Brain pericyte (primary cell): Measurements from ENCODE around the gene HES1.

Experiments used
- DNase-seq: peaks from one replicate; pipeline ENCODE4 v3.0.0-alpha.2; 2012; ENCODE audit warnings: low read depth, low spot score

HES1 gene

DNA sequence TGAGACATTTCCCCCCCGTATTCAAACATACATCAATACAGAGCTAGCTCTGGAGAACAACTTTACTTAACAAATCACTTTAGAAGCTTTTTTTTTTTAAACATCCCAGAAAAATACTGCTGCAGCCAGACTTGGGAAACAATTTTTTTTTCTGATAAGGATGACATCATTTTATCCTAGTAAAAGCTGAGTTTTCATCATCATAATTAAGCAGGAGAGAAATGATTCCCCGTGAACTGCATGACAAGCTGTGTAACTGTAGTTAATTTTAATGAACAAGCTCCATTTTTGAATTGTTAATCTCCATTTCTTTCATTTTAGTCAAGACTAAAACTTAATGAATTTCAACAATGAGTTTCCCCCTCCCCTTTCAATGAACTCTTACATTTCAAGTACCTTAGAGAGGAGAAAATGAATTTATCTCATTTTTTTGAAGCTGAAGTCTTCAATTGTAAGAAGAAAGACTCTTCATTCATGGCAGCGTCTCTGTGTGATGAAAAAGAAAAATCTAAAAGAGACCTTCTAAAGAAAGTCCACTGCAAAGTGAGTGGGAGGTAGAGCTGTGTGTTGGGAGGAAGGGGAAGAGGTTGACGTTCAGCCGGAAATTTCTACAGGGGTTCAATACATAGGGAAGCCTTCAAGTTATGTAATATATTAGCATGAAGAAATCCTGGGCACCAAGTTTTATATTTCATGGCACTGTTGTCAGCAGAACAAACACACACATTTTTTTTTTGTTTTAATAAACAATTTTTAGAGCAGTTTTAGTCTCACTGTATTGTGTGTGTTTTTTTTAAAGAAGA is 31.7 kb downstream of the HES1 start:
- no peak for DNase-seq

DNA sequence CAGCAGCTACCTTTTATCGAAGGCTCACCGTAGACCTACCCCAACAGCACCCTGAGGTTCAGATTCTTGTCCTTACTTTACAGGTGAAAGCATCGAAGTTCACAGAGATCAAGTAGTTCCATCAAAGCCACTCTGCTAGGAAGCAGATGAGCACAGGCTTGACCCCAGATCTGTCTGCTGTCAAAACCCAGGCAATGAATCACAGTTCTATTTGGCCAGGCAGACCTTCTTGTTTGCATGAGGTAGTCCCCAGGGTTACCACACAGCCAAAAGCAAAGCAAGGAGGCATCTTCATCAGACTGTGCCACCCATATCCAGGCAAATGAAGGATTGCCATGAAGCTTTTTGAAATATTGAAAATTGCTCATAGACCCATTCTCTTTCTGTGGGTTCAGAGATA is 33.0 kb downstream of the HES1 start:
- no peak for DNase-seq

DNA sequence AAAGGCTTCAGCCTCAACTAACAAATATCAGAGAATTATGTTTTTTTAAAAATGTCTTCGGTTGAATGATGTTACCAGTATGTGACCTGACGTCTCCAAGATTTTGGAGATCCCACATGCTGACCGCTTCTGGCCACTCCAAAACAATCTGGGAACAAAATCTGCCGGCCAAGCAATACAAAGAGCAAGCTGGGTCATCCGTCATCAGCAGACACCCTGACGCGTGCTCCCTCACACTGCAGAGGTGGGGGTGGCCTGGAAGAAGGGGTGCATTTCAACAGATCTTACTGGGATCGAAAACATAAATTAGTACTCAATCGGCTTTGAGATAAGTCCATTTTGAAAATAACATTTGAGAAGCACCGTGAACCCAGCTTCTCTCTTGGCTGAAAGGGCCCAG is 33.6 kb downstream of the HES1 start:
- DNase-seq, result no peak

DNA sequence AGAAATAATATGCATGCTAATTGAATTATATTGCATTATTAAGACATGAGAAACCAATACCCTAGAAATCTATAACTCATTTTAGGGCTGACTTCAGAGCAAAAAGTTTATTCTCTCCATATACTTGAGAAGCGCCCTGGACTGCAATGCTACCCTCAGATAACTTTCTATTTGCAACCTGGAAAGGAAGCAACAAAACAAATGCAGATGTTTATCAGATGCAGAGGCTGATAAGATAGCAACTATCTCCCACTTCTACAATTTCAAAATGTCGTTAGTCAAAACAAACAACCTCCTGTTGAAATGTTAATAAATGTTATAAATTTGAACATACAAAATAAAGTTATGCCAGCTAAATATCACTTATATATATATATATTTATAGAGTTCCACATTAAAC is 34.8 kb downstream of the HES1 start:
- DNase-seq, result no peak

DNA sequence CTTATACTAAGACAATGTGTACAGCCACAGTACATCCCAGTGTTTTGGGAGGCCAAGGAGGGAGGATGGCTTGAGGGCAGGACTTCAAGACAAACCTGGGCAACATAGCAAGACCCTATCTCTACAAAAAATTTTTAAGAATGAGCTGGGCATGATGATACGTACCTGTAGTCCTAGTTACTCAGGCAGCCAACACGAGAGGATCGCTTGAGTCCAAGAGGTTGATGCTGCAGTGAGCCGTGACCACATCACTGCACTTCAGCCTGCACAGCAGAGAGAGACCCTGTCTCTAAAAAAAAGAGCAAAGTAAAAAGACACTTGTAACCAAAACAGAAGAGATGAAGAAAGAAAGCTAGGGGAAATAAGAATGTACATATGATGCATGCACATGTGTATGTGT is 38.5 kb downstream of the HES1 start:
- no peak for DNase-seq

DNA sequence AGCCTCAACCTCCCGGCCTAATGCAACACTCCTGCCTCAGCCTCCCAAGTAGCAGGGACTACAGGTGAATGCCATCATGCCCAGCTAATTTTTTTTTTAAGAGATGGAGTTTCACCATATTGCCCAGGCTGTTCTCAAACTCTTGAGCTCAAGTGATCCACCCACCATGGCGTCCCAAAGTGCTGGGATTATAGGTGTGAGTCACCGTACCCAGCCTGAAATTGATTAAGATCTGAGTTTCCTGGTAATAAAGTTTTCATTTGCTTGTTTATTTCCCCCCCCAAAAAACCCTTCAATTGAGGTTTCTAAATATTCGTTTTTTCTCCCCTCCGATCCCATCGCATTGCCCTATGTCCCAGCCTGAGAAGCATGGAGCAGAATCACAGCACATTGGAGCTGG is 39.0 kb downstream of the HES1 start:
- no peak for DNase-seq

DNA sequence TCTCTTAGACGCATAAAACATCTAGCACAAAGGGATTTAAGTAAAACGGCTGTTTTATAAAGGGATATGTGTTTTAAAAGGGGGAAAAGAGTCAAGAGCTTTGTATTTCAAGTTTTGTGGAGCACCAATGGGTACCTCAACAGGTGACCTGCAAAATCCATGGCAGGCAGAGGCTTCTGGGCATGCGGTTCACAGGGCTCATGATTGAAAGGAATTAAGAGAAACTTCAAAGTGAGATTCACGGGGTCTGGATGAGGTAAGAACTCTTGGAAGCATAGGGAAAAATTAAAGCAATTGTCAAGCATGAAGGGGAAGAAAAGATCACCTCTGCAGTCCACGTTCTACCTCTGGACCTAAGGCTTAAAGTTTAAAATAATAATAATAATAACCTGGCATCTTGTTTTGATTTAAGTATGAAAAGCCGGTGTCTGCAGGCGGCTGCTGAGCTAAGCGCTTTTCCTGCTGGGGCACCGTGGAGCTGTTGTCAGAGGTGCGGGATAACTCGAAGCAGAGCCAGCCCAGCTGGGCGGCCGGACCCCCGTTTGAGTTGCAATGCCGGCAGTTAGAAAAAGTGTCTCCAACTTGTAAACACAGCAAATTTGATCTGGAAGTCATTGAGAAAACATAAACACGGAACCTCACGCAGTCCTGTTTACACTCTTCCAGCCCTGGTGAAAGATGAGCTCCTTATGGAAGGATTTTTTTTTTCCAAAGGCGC is 40.5 kb downstream of the HES1 start:
- DNase-seq, result peak; percentile 12

DNA sequence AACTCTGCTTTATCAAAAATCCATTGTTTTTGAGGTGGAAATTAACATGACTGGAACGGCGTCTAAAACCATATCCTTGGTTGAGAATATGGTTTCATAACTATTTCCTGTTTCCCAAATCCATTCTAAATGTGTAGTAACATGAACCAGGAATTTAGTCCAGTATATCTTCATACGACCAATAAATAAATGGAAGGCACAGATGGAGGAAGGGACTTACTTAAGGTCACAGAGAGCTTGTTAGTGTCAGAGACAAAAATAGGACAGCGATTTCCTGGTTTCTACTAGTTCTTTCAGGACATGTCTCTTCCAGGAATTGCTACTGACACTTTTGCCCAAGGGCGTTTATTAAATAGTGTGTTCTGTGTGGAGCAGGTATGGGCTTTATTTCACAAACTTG is 41.2 kb downstream of the HES1 start:
- no peak for DNase-seq

DNA sequence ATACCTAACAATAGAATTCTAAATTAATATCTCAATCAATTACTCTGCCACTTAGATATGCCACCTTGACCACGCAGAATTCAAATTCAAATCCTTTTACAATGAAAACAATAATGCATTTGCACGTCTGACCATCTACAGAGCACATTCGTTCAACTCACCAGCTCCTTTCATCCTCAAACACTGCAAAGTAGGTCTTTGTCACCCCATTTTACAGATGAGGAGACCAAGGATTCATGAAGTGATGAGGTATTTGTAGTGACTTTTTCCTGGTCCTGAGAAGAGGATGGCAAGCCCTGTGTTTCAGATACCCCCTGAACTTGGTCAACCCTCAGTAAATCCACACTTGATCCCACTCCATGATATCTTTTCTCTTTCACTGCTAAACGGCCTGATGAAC is 42.2 kb downstream of the HES1 start:
- no peak for DNase-seq

DNA sequence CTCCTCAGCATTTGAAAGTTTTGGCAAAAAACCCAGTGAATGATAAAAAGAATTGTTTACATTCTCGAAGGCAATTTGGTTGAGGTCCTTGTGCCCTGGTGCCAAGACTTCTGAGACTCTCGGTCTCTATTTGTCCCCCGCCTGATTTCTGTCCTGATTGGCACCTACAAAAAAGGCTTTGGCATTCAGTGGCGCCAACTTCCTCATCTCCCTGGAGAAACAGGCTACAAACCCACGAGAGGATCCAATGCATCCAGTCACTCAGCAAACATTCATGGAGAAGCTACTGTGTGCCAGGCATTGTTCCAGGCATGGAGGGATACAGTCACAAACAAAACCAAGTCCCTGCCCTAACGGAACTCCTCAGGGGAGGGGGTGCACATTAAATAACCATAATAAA is 42.7 kb downstream of the HES1 start:
- no peak for DNase-seq

DNA sequence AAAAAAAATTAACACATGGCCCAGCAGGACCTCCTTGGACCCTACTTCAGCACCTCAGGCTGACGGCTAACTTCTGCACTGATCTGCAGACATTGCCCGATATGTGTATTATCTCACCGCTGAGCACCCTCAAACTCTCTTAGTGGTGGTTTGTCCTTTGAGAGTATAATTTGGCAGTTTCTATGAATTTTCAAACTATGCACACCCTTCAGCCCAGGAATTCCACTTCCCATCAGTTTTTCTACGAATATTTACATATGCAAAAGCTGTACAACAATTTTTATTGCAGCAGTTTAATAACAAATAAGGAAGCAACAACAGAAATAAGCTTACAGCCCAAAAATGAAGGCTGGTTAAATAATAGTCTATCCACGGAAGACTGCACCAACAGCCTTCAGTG is 44.6 kb downstream of the HES1 start:
- no peak for DNase-seq

DNA sequence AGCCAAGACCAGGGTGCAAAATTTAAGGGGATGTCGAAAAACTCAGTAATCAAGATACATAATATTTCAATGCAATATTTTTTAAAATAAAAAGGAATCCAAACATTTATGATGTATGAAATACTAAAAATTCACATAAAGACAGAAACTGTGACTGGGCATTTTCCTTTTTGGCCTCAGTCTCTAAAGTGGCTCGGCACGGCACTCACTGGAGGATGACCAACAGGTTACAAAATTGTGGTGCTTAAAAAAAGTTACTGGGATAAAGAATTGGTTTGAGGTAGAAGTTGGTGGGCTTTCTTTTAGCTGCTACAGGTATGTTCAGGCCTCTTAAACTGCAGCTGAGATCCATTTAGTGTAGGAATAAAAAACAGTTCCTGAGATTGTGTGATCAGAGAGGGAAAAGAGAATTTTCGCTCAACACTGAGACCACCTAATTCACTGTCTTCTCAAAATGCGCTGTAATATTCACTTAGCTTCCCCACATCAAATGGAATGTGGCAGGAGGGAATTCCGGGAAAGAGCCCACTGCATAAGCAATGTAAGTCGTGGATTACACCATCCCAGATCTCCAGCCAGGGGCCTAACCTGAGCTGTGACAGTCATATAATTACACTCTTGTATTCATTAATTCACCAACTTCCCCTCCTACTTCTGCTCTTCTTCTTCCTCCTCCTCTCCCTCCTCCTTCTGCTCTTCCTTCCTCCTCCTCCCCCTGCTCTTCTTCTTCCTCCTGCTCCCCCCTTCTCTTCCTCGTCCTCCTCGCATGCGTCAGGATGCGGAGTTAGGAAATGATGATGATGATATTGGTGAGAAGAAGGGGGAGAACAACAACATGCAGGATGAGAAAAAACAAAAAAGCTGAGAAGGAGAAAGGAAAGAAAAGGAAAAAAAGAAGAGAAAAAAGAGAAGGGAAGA is 45.9 kb downstream of the HES1 start:
- DNase-seq, result no peak

DNA sequence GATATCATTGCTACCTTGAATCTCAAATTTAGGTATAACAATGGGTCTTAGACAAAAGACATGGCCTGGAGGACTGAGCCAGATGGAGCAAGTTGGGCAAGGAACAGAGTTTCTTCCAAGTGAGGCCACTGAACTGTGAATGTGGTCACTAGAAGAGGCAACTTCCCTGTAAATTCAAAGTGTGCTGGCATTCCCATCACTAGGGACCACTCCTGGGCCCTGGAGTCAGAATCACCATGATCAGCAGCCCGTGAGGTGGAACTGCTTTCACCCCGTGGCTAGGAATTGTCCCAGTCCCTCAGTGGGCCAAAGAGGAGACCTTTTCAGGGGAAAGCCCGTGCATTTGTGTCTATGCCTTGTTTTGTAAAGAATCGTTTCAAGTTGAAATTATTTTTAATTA is 47.3 kb downstream of the HES1 start:
- no peak for DNase-seq

DNA sequence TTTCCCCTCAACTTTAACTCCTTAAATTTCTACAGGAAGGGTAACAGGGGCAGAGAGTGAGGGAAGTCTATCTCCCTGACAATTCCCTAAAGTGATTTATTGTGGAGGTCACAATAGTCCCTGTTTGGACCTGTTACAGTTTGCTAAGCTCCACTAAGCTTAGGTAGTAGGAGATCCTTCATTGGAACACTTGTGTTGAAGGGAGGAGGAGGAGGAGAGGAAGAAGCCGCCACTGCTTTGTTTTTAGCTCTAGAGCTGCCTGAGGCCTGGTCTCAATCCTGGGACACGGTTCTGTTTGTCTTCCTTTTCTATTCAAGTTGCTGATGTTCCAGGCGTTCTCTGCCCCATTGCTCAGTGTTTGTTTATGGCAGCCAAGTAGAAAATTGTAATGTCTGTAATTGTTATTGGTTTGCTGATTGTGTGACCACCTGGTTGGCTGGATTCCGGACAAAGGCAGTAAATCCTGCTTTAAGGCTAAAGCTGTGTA is 48.4 kb downstream of the HES1 start:
- no peak for DNase-seq

DNA sequence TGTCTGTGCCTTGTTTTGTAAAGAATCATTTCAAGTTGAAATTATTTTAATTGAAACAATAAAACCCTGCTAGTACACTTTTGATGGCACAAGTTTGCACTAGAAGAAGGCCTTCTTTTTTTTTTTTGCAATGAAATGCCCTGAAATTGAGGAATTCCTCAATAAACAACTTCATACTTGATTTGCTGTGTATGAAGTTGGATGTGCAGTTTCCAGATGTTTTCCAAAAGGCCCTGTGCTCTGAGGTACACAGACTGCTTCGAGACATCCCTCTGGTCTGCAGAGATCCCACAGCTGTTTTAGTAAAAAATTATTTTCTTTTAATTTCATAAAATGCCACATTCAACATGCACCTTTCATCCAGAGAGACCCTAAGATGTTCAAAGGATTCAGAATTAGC is 48.9 kb downstream of the HES1 start:
- DNase-seq, result no peak

DNA sequence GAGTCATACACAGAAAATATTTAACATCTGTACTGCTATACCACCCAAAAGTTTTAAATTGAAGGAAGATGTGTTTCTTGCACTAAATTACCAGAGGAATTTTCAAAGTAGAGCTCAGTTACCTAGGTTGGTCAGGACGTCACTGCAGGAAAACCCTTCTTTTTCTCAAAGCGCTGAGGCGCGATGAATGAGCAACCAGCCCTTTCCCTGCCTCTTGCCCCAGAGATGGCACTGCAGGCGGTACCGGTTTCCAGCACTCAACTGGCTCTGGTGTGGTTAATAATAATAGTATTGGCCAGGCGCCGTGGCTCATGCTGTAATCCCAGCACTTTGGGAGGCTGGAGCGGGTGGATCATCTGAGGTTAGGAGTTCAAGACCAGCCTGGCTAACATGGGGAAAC is 49.3 kb downstream of the HES1 start:
- DNase-seq, result no peak

DNA sequence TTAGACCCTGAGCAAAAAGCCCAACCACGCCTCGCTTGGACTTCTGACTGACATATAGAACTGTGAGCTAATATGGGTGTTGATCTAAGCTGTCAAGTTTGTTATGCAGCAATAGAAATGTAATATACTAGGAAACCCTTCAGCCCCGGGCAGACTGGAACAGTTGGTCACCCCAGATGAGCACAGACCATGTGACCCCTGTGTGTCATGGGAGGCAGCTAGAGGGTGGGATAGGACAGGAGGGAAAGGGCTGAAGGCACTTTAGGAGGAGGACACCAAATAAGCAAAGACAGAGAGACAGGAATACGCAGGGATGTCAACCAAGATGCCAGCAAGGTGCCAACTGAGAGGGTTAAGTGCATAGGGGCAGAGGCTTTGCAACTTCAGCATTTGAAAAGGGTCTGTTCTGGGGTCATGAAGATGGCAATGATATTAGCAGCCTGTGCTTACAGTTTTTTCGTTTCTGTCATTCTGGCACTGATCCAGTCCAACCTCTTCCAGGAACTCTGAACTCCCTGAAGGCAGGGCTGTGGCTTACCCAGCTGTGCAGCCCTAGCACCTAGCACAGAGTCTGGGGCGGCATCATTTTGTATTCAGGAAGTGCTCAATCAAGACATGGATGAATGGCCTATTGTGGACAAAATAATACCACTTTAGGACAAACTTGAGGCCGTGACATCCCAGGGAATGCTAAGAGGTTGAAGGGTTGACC is 51.4 kb downstream of the HES1 start:
- DNase-seq, result no peak
